Activated CD8-positive, alpha-beta T cell treated with anti-CD3 and anti-CD28 coated beads, Interleukin-2, amount 10 ng/mL, durations not matched to agents 7 days and 5 days (primary cell): ENCODE measurements around the gene SIAH3. TPM values are rescaled to one million over a fixed set of nuclear protein-coding genes. Genes with fewer than 3 reads are reported as not detected.

Experiments
- ATAC-seq: fragments of 150-1000 bp; cut with Tn5 transposase; one replicate; pipeline ENCODE4 v1.10.0; 2021; ENCODE audit warnings: moderate library complexity
- CTCF ChIA-PET: fragments of 350-600 bp; sonication (Branson Sonifier 250); formaldehyde crosslinking; loops from one replicate; lab custom pipeline; 2021; ENCODE audit warnings: antibody characterized with exemption; lab: Charles Lee
- POLR2A ChIA-PET: fragments of 350-600 bp; sonication (Branson Sonifier 250); formaldehyde crosslinking; loops from one replicate; lab custom pipeline; 2021; ENCODE audit warnings: antibody characterized with exemption; lab: Charles Lee
- DNase-seq: peaks from one replicate; pipeline ENCODE4 v3.0.0-alpha.2; 2020
- H3K27ac Mint-ChIP-seq: one replicate; pipeline ENCODE4 v1.8.0; 2021; ENCODE audit warnings: mild to moderate bottlenecking, mixed read lengths
- H3K27me3 Mint-ChIP-seq: one replicate; pipeline ENCODE4 v1.8.0; 2021; ENCODE audit warnings: low read depth, mixed read lengths
- H3K36me3 Mint-ChIP-seq: one replicate; pipeline ENCODE4 v1.8.0; 2021; ENCODE audit warnings: low read depth, mixed read lengths
- H3K4me1 Mint-ChIP-seq: one replicate; pipeline ENCODE4 v1.8.0; 2021; ENCODE audit warnings: low read depth, mixed read lengths
- H3K4me3 Mint-ChIP-seq: one replicate; pipeline ENCODE4 v1.8.0; 2021; ENCODE audit warnings: mild to moderate bottlenecking, mixed read lengths
- H3K9me3 Mint-ChIP-seq: one replicate; pipeline ENCODE4 v1.8.0; 2022; ENCODE audit warnings: mixed read lengths; ENCODE audit not compliant: insufficient read depth
- total RNA-seq, 2 experiments: library from RNA; stranded (reverse); gene quantifications; one replicate each; pipeline ENCODE4 v1.2.3, GENCODE V29; 2021

The SIAH3 gene
- total RNA-seq, 2 experiments from 2014 or later: not detected

- ChIA-PET CTCF (no interaction called here), POLR2A (no interaction called here)
Observed at GRCh38 chr13:45833242-45833641, 18.3 kb downstream of the SIAH3 start.

GRCh38 chr13:45831851-45832250 lies 19.7 kb downstream of the SIAH3 start:
- POLR2A ChIA-PET: no interaction called here
- H3K4me1 Mint-ChIP-seq: no peaks in the 10 kb centered on the region
- no peak for ATAC-seq

More at GRCh38 chr13:45833242-45833641, 18.3 kb downstream of the SIAH3 start:
- Mint-ChIP-seq H3K9me3 (no peaks in the 10 kb centered on the region), H3K36me3 (no peaks in the 10 kb centered on the region), H3K27me3 (no peaks in the 10 kb centered on the region), H3K4me1 (no peaks in the 10 kb centered on the region), H3K4me3 (no peak overlapping the region), H3K27ac (no peak overlapping the region)
- ATAC-seq: no peak
- no peak for DNase-seq

DNA sequence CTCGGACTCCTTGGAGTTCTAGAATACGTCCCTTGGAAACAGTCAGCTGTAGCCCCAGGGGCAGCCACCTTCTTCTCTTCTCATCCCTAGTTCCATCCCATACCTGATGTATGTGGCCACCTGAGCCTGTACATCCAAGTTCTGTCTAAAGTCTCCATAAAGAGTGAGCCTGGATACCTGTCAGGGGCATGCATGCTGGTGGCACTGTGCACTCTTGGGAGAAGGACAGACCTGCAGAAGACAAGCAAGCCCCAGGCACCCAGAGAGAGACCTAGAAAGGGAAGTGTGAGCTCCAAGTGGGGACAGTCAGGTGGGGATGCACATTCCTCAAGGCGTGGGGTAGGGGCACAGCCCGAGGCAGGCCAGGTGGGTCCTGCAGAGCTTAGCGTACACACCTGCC lies 21.4 kb downstream of the SIAH3 start:
- H3K36me3 Mint-ChIP-seq: no peaks in the 10 kb centered on the region
- H3K4me3 Mint-ChIP-seq: no peak overlapping the region
- CTCF ChIA-PET: no interaction called here
- ATAC-seq (no peak), DNase-seq (no peak)
- no peaks in the 10 kb centered on the region for H3K27me3 Mint-ChIP-seq
- H3K4me1 Mint-ChIP-seq: no peaks in the 10 kb centered on the region
- no peaks in the 10 kb centered on the region for H3K9me3 Mint-ChIP-seq
- H3K27ac Mint-ChIP-seq: no peak overlapping the region
- POLR2A ChIA-PET: no interaction called here

More at GRCh38 chr13:45831851-45832250, 19.7 kb downstream of the SIAH3 start:
- Mint-ChIP-seq H3K9me3 (no peaks in the 10 kb centered on the region), H3K27ac (no peak overlapping the region), H3K36me3 (no peaks in the 10 kb centered on the region), H3K4me3 (no peak overlapping the region), H3K27me3 (no peaks in the 10 kb centered on the region)
- CTCF ChIA-PET: no interaction called here
- DNase-seq: no peak

DNA sequence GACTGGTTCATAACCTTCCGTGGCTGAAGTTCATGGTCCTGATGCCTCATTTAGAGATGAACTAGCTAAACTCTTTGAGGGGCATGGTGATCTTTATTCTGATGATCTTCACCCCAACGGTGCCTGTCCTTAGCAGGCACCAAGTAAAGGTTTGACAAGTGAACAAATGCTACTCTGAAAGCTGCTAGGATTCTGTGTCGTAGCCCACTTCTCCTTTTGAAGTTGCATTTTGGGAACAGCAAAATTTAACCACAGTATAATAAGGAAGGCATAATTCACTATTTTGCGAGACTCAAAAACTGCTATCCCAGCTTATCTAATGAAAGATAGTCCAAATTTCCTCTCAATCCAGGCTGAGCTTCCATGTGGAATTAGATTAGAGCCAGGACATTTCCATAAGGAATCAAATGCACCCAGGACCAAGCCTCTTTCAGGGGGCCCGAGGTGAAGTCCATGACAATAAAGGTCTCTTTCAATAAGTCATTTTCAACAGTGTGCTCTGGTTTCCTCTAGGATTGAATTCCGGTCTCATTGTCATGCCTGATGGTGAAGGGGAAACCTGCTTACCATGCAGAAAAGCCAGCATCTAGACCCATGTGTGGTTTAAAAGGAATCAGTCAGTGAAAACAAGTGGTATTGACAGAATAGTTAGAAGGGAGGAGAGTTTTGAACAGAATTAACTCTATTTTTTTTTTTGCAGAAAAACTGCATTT lies 23.1 kb downstream of the SIAH3 start:
- H3K4me3 Mint-ChIP-seq: no peak overlapping the region
- no peak for ATAC-seq
- ChIA-PET POLR2A (no interaction called here), CTCF (interaction anchor here (1.7 kb wide), 1 partner anchor 9 kb away, joined by 5 read pairs; no protein-coding TSS in a partner anchor)
- no peaks in the 10 kb centered on the region for H3K27me3 Mint-ChIP-seq
- no peaks in the 10 kb centered on the region for H3K36me3 Mint-ChIP-seq
- H3K4me1 Mint-ChIP-seq: no peaks in the 10 kb centered on the region
- H3K9me3 Mint-ChIP-seq: no peaks in the 10 kb centered on the region
- DNase-seq: no peak
- H3K27ac Mint-ChIP-seq: no peak overlapping the region

- Mint-ChIP-seq H3K36me3 (no peaks in the 10 kb centered on the region), H3K9me3 (no peaks in the 10 kb centered on the region), H3K4me3 (no peak overlapping the region), H3K4me1 (no peaks in the 10 kb centered on the region), H3K27me3 (no peaks in the 10 kb centered on the region), H3K27ac (no peak overlapping the region)
- DNase-seq: no peak
- POLR2A ChIA-PET: interaction anchor here (0.7 kb wide), 1 partner anchor 33 kb away, joined by 3 read pairs; no protein-coding TSS in a partner anchor
- CTCF ChIA-PET: no interaction called here
- no peak for ATAC-seq
Observed at GRCh38 chr13:45827318-45827717, 24.2 kb downstream of the SIAH3 start.

DNA sequence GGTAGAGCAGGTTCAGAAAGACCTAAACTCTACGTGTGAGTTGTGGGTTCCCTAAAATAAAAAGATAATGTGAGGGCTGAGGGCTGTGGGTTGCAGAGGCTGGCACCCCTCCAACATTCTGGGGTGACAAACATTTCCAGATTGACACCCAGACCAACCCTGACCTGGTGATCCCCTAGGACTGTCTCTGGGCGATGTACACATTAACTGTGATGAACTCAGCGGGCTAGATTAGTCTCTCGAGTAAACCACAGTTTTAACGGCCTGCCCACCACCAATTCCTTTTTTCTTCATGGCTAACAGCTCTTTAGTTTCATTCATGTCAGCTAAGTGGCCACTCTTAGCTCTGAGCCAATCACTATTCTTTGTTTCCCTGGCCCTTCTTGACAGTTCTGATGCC lies 24.8 kb downstream of the SIAH3 start:
- H3K27me3 Mint-ChIP-seq: no peaks in the 10 kb centered on the region
- no peaks in the 10 kb centered on the region for H3K36me3 Mint-ChIP-seq
- H3K4me3 Mint-ChIP-seq: no peak overlapping the region
- H3K9me3 Mint-ChIP-seq: no peaks in the 10 kb centered on the region
- H3K27ac Mint-ChIP-seq: no peak overlapping the region
- DNase-seq (no peak), ATAC-seq (no peak)
- ChIA-PET POLR2A (interaction anchor here (0.7 kb wide), 1 partner anchor 33 kb away, joined by 3 read pairs; no protein-coding TSS in a partner anchor), CTCF (no interaction called here)
- H3K4me1 Mint-ChIP-seq: no peaks in the 10 kb centered on the region

DNA sequence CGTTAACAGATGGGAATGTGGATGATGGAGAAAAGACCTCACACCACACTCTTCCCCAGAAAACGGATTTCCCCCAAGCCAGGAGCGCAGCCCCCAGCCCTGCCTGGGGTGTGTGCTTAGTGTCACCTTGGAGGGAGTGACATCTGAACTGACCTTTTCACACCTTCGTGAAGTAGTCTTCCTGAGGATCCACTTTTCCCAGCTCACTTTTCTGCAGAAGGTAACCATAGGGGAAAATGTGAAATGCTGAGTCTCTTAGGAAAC lies 26.2 kb downstream of the SIAH3 start:
- Mint-ChIP-seq H3K9me3 (no peaks in the 10 kb centered on the region), H3K36me3 (no peaks in the 10 kb centered on the region), H3K27ac (no peak overlapping the region), H3K4me3 (no peak overlapping the region), H3K27me3 (no peaks in the 10 kb centered on the region), H3K4me1 (no peaks in the 10 kb centered on the region)
- CTCF ChIA-PET: no interaction called here
- POLR2A ChIA-PET: no interaction called here
- ATAC-seq (no peak), DNase-seq (no peak)

GRCh38 chr13:45823583-45823982 lies 28.0 kb downstream of the SIAH3 start:
- no peak overlapping the region for H3K27ac Mint-ChIP-seq
- no peaks in the 10 kb centered on the region for H3K9me3 Mint-ChIP-seq
- H3K27me3 Mint-ChIP-seq: no peaks in the 10 kb centered on the region
- CTCF ChIA-PET: no interaction called here
- ATAC-seq (no peak), DNase-seq (no peak)
- no peaks in the 10 kb centered on the region for H3K36me3 Mint-ChIP-seq
- no peaks in the 10 kb centered on the region for H3K4me1 Mint-ChIP-seq
- POLR2A ChIA-PET: interaction anchor here (0.6 kb wide), 1 partner anchor 305 kb away, joined by 3 read pairs; no protein-coding TSS in a partner anchor
- H3K4me3 Mint-ChIP-seq: no peak overlapping the region

GRCh38 chr13:45821811-45822210 lies 29.7 kb downstream of the SIAH3 start:
- POLR2A ChIA-PET: no interaction called here
- CTCF ChIA-PET: no interaction called here
- no peaks in the 10 kb centered on the region for H3K36me3 Mint-ChIP-seq
- no peaks in the 10 kb centered on the region for H3K9me3 Mint-ChIP-seq
- H3K4me1 Mint-ChIP-seq: no peaks in the 10 kb centered on the region
- no peak overlapping the region for H3K4me3 Mint-ChIP-seq
- no peaks in the 10 kb centered on the region for H3K27me3 Mint-ChIP-seq
- ATAC-seq: no peak
- no peak for DNase-seq
- no peak overlapping the region for H3K27ac Mint-ChIP-seq

GRCh38 chr13:45820106-45820838 lies 31.3 kb downstream of the SIAH3 start:
- Mint-ChIP-seq H3K9me3 (no peaks in the 10 kb centered on the region), H3K4me3 (no peak overlapping the region), H3K4me1 (no peaks in the 10 kb centered on the region), H3K36me3 (no peaks in the 10 kb centered on the region), H3K27me3 (no peaks in the 10 kb centered on the region), H3K27ac (no peak overlapping the region)
- ChIA-PET POLR2A (no interaction called here), CTCF (interaction anchor here (0.6 kb wide), 1 partner anchor 444 kb away, joined by 3 read pairs; no protein-coding TSS in a partner anchor)
- DNase-seq (no peak), ATAC-seq (no peak)

GRCh38 chr13:45817833-45818232 lies 33.7 kb downstream of the SIAH3 start:
- DNase-seq (no peak), ATAC-seq (no peak)
- H3K36me3 Mint-ChIP-seq: no peaks in the 10 kb centered on the region
- H3K4me3 Mint-ChIP-seq: no peak overlapping the region
- no peaks in the 10 kb centered on the region for H3K4me1 Mint-ChIP-seq
- CTCF ChIA-PET: no interaction called here
- H3K27me3 Mint-ChIP-seq: no peaks in the 10 kb centered on the region
- POLR2A ChIA-PET: interaction anchor here (1.0 kb wide), 1 partner anchor 195 kb away, joined by 3 read pairs; no protein-coding TSS in a partner anchor
- H3K27ac Mint-ChIP-seq: no peak overlapping the region
- no peaks in the 10 kb centered on the region for H3K9me3 Mint-ChIP-seq

GRCh38 chr13:45816427-45816826 lies 35.1 kb downstream of the SIAH3 start:
- ATAC-seq: no peak
- CTCF ChIA-PET: no interaction called here
- no peaks in the 10 kb centered on the region for H3K9me3 Mint-ChIP-seq
- no peak for DNase-seq
- H3K36me3 Mint-ChIP-seq: no peaks in the 10 kb centered on the region
- no peak overlapping the region for H3K4me3 Mint-ChIP-seq
- no peak overlapping the region for H3K27ac Mint-ChIP-seq
- H3K4me1 Mint-ChIP-seq: no peaks in the 10 kb centered on the region
- POLR2A ChIA-PET: no interaction called here
- H3K27me3 Mint-ChIP-seq: no peaks in the 10 kb centered on the region
